GM12891 (cell line): Measurements from ENCODE around the gene ADH1C.
"Not testable (repeated sequence)": the region's sequence is repeated elsewhere in the genome, so short reads cannot be mapped to it uniquely, and the experiment has no call there.

Source experiments
- DNase-seq: peaks from one replicate; pipeline ENCODE4 v3.0.0; 2011; ENCODE audit warnings: low spot score; ENCODE audit not compliant: insufficient read length
- FAIRE-seq: peaks from 2 replicates; lab custom pipeline; 2011; peaks lifted over from hg19 to GRCh38; lab: Jason Lieb, UNC
- PAX5 ChIP-seq: IDR thresholded peaks from 2 replicates; pipeline ENCODE4 v1.6.1; 2011; ENCODE audit warnings: low read length, moderate library complexity, mild to moderate bottlenecking; ENCODE audit not compliant: insufficient read depth, severe bottlenecking
- POLR2A ChIP-seq: IDR thresholded peaks from 2 replicates; pipeline ENCODE4 v1.6.1; 2011; ENCODE audit warnings: low read depth, low read length, control low read depth
- POLR2AphosphoS5 ChIP-seq: IDR thresholded peaks from 2 replicates; pipeline ENCODE4 v1.6.1; 2011; ENCODE audit warnings: low read depth, low read length, control low read depth
- POU2F2 ChIP-seq: IDR thresholded peaks from 2 replicates; pipeline ENCODE4 v1.6.1; 2011; ENCODE audit warnings: low read depth, mild to moderate bottlenecking, control low read depth, low read length, moderate library complexity
- SPI1 ChIP-seq: IDR thresholded peaks from 2 replicates; pipeline ENCODE4 v1.6.1; 2011; ENCODE audit warnings: low read depth, low read length, control low read depth
- TAF1 ChIP-seq: IDR thresholded peaks from 2 replicates; pipeline ENCODE4 v1.6.1; 2011; ENCODE audit warnings: low read depth, low read length, control low read depth

The ADH1C gene

DNA sequence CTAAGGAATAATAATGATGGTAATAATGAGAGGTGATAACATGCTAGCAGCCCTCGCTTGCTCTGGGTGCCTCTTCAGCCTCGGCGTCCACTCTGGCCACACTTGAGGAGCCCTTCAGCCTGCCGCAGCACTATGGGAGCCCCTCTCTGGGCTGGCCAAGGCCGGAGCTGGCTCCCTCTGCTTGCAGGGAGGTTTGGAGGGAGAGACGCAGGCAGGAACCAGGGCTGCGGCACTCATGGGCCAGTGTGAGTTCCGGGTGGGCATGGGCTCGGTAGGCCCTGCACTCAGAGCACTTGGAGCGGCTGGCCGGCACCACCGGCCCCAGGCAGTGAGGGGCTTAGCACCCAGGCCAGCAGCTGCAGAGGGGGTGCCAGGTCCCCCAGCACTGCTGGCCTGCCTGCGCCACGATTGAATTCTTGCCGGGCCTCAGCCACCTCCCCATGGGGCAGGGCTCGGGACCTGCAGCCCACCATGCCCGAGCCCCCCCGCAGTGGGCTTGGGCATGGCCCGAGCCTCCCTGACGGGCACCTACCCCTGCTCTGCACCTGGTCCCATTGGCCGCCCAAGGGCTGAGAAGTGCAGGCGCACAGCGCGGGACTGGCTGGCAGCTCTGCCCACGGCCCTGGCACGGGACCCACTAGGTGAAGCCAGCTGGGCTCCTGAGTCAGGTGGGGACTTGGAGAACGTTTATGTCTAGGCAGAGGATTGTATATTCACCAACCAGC lies 7.1 kb upstream of the ADH1C start:
- no peak for DNase-seq
- FAIRE-seq: no peak
- no peak for TF ChIP-seq POLR2AphosphoS5
- no peak for TF ChIP-seq TAF1
- TF ChIP-seq PAX5: no peak
- no peak for TF ChIP-seq POLR2A
- TF ChIP-seq SPI1: no peak
- no peak for TF ChIP-seq POU2F2

DNA sequence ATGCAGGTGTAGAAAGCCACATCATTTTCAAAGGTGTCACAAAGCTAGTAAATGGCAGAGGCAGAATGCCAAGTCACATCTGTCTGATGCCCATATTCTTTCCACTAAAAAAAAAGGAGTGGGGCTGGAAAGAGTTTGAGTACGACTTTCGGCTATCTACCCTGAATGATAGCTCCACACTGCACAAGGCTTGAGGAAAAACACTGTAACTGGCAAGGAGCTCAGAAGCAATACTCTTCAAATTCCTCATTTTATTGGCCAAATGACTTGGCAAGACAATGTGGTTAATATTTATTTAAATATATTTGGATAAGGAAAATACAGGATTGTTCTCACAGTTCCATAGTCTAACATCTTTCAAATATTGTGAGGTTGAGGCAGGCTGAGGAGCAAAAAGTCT lies 5.4 kb upstream of the ADH1C start:
- no peak for DNase-seq
- no peak for FAIRE-seq
- TF ChIP-seq POLR2A (no peak), POU2F2 (no peak), POLR2AphosphoS5 (no peak), PAX5 (no peak), TAF1 (no peak), SPI1 (no peak)

GRCh38 chr4:99356992-99357391 lies 4.4 kb upstream of the ADH1C start:
- TF ChIP-seq POLR2A (no peak), POU2F2 (no peak), TAF1 (no peak), POLR2AphosphoS5 (no peak), SPI1 (no peak), PAX5 (no peak)
- FAIRE-seq: no peak

GRCh38 chr4:99356149-99356548 lies 3.6 kb upstream of the ADH1C start:
- DNase-seq, FAIRE-seq: not testable (repeated sequence)

More at GRCh38 chr4:99356992-99357391, 4.4 kb upstream of the ADH1C start:
- no peak for DNase-seq

DNA sequence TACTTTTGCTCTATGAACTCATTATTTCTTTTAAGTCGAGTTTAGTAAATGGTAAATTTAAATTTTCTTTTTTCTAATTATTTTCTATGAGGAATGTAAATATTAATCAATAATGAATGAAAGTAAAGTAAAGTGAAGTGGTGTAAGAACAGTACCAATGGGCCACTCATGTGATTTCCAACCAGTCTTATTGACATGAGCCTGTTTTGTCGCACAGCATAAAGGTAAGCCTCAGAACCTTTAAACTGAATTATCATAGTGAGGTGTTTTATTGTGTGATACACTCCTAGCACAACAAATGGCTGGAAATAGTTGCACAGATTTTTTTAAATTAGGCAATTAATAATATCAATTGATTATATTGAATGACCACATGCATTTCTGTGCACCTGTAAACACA lies 1.1 kb downstream of the ADH1C start:
- no peak for TF ChIP-seq SPI1
- no peak for TF ChIP-seq POLR2A
- TF ChIP-seq TAF1: no peak
- no peak for TF ChIP-seq POLR2AphosphoS5
- TF ChIP-seq PAX5: no peak
- no peak for TF ChIP-seq POU2F2
- no peak for DNase-seq

DNA sequence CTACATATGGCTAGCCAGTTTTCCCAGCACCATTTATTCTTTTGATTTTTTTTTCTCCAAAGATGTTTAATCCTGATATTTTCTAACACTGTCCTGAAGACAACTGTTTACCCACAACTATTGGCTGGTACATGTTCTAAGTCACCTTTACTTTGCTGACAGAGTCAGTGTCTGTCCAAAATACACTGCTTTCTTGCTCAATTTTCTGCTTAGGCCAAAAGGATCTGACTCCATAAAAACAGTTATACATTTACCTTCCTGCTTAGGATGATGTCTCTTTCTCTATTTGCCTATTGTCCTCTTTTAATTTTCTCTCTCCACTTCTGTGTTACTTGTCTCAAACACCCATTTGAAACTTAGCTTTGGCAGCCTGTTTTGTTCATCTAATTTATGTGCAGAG lies 3.2 kb downstream of the ADH1C start:
- TF ChIP-seq POU2F2 (no peak), PAX5 (no peak), TAF1 (no peak), POLR2AphosphoS5 (no peak), SPI1 (no peak), POLR2A (no peak)
- DNase-seq (no peak), FAIRE-seq (no peak)

More for the DNA sequence above, 1.1 kb downstream of the ADH1C start:
- no peak for FAIRE-seq

GRCh38 chr4:99342624-99343023 lies 9.9 kb downstream of the ADH1C start:
- not testable (repeated sequence) for FAIRE-seq

DNA sequence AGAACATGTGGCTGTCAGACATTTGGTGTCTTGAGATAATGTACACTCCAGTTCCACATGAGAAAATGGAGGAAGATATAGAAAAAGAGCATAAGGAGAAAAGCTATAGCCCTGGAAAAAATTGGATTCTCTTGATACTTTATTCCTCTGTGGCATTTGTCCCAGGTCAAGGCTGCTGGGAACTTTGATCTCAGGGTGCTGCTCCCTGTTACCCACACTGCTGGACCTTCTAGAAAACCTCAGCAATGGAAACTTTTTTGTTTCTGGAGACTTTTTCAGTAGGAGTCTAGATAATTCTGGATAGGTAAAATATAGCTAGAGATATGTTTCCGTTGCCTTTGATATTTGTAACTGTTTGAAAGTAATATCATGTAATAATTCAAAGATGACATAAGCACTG lies 11.1 kb downstream of the ADH1C start:
- TF ChIP-seq POLR2A (no peak), TAF1 (no peak), PAX5 (no peak), POLR2AphosphoS5 (no peak), POU2F2 (no peak), SPI1 (no peak)
- no peak for DNase-seq
- FAIRE-seq: no peak

More at GRCh38 chr4:99342624-99343023, 9.9 kb downstream of the ADH1C start:
- DNase-seq: not testable (repeated sequence)

- TF ChIP-seq PAX5 (no peak), POU2F2 (no peak), TAF1 (no peak), SPI1 (no peak), POLR2A (no peak), POLR2AphosphoS5 (no peak)
- no peak for DNase-seq
- FAIRE-seq: no peak
Measured at GRCh38 chr4:99339172-99339571, 13.4 kb downstream of the ADH1C start.

DNA sequence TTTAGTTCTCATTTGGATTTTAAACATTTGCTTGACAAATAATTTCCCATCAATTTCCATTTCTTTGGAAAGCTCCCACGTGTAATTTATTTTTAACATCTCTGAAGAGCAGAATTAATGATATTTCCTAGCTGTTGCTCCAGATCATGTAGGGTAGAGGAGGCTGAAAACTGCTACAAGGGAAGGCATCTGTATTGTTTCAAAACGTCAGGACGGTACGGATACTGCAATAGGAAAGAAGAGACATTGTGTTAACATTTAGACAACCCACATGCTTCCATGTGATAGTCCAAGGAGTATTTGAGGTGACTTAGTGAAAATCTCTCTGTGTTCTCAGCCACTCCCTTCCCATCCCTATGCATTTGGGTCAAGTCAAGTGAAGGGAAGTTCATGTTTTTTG lies 16.0 kb downstream of the ADH1C start:
- no peak for DNase-seq
- no peak for FAIRE-seq
- TF ChIP-seq SPI1: no peak
- no peak for TF ChIP-seq POLR2AphosphoS5
- TF ChIP-seq PAX5: no peak
- TF ChIP-seq TAF1: no peak
- TF ChIP-seq POLR2A: no peak
- no peak for TF ChIP-seq POU2F2
